ENCODE data around the gene MAU2. TPM values are rescaled to one million over a fixed set of nuclear protein-coding genes. Genes with fewer than 3 reads are reported as not detected.

The MAU2 gene
- polyA plus RNA-seq, 1 donor from 2014 or later: 48.3 TPM

- Histone ChIP-seq H3K27me3 (ENCODE audit: insufficient read depth, low read depth, low read length) (no peaks in the 10 kb centered on the region), H3K36me3 (ENCODE audit: insufficient read depth, low read length) (no peaks in the 10 kb centered on the region), H2AFZ (ENCODE audit: low read depth, low read length) (no peak overlapping the region), H3K4me2 (ENCODE audit: low read length) (no peak overlapping the region), H3K79me2 (replicated peaks; ENCODE audit: insufficient read depth, low read length) (no peaks in the 10 kb centered on the region), H3K9ac (ENCODE audit: low read length) (no peak overlapping the region), H3K9me3 (ENCODE audit: low read length) (no peaks in the 10 kb centered on the region), H3K9me2 (ENCODE audit: insufficient read depth, low read length) (no peaks in the 10 kb centered on the region), H4K20me1 (ENCODE audit: insufficient read depth) (no peaks in the 10 kb centered on the region), H3K27ac (ENCODE audit: low read length) (no peak overlapping the region), H3K4me3 (ENCODE audit: low read length) (no peak overlapping the region), H3F3A (ENCODE audit: insufficient read depth, low read length, poor library complexity, severe bottlenecking) (no peaks in the 10 kb centered on the region)
- no peak for TF ChIP-seq CTCF (IDR thresholded peaks at IDR 0.05; ENCODE audit: poor library complexity, severe bottlenecking)
- no peak for TF ChIP-seq REST (IDR thresholded peaks at IDR 0.05; ENCODE audit: borderline replicate concordance)
- TF ChIP-seq EZH2 (IDR thresholded peaks at IDR 0.05; ENCODE audit: borderline replicate concordance, insufficient read depth, low read length, poor library complexity, severe bottlenecking): no peak
- TF ChIP-seq TAF1 (IDR thresholded peaks at IDR 0.05; ENCODE audit: low read depth): no peak
- TF ChIP-seq MXI1 (conservative IDR thresholded peaks at IDR 0.05; ENCODE audit: poor library complexity, severe bottlenecking): no peak
- TF ChIP-seq SMC3 (conservative IDR thresholded peaks at IDR 0.05; ENCODE audit: poor library complexity): no peak
- TF ChIP-seq RAD21 (conservative IDR thresholded peaks at IDR 0.05): no peak
- TF ChIP-seq EP300 (conservative IDR thresholded peaks at IDR 0.05; ENCODE audit: poor library complexity, severe bottlenecking): no peak
Observed at GRCh38 chr19:19271828-19272599, 48.6 kb upstream of the MAU2 start.

- no peak overlapping the region for H3K27ac ChIP-seq (ENCODE audit: low read length)
- no peaks in the 10 kb centered on the region for H3K27me3 ChIP-seq (ENCODE audit: insufficient read depth, low read depth, low read length)
- no peaks in the 10 kb centered on the region for H3K79me2 ChIP-seq (replicated peaks; ENCODE audit: insufficient read depth, low read length)
- H3K4me2 ChIP-seq (ENCODE audit: low read length): no peak overlapping the region
- no peaks in the 10 kb centered on the region for H3K9me2 ChIP-seq (ENCODE audit: insufficient read depth, low read length)
- no peaks in the 10 kb centered on the region for H4K20me1 ChIP-seq (ENCODE audit: insufficient read depth)
- H3K9me3 ChIP-seq (ENCODE audit: low read length): no peaks in the 10 kb centered on the region
- no peaks in the 10 kb centered on the region for H3K36me3 ChIP-seq (ENCODE audit: insufficient read depth, low read length)
- TF ChIP-seq RAD21 (conservative IDR thresholded peaks at IDR 0.05) (no peak), REST (IDR thresholded peaks at IDR 0.05; ENCODE audit: borderline replicate concordance) (no peak), MXI1 (conservative IDR thresholded peaks at IDR 0.05; ENCODE audit: poor library complexity, severe bottlenecking) (no peak), EP300 (conservative IDR thresholded peaks at IDR 0.05; ENCODE audit: poor library complexity, severe bottlenecking) (no peak), CTCF (IDR thresholded peaks at IDR 0.05; ENCODE audit: poor library complexity, severe bottlenecking) (no peak), POLR2AphosphoS5 (IDR thresholded peaks at IDR 0.05) (no peak), TAF1 (IDR thresholded peaks at IDR 0.05; ENCODE audit: low read depth) (no peak), SMC3 (conservative IDR thresholded peaks at IDR 0.05; ENCODE audit: poor library complexity) (no peak), EZH2 (IDR thresholded peaks at IDR 0.05; ENCODE audit: borderline replicate concordance, insufficient read depth, low read length, poor library complexity, severe bottlenecking) (no peak)
- H3K4me3 ChIP-seq (ENCODE audit: low read length): no peak overlapping the region
- no peak overlapping the region for H3K9ac ChIP-seq (ENCODE audit: low read length)
- no peak overlapping the region for H2AFZ ChIP-seq (ENCODE audit: low read depth, low read length)
- H3F3A ChIP-seq (ENCODE audit: insufficient read depth, low read length, poor library complexity, severe bottlenecking): no peaks in the 10 kb centered on the region
Observed at GRCh38 chr19:19274146-19274545, 46.5 kb upstream of the MAU2 start.
